Measurements from ENCODE around the gene TSC22D3. TPM values are rescaled to one million over a fixed set of nuclear protein-coding genes. Genes with fewer than 3 reads are reported as not detected.
A peak's percentile ranks its signal among the peaks of the same experiment; 100 is the strongest.

The TSC22D3 gene
- total RNA-seq, 1 donor from 2014 or later, result 212 TPM

DNA sequence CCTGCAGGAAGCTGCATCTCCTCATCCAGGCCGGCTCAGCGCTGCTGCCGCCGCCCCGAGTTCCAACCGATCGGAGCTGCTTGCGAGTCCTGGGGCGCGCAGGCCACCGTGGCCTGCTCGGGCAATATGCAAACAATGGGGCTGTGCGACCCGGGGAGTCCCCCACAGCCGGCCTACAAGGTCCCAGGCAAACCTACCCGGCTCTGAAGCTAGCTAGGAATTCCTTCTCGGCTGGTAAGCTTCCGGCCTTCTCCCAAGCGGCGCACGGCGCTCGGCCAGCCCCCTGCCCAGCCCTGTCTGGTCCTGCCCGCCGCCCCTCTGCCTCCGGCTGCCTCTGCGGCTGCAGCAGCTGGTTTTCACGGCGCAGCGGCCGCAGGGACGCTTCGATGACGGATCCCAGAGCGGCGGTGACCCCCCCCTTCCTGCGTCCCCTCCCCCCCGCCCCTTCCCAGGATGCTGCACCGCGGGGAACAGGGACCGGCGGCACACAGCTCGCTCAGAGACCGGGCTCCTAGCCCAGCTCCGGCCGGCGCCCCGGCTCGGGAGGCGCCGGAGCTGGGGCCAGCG lies 59.4 kb downstream of the TSC22D3 start:
- no peak for DNase-seq (ENCODE audit: extremely low spot score, unreplicated experiment)
- Mint-ChIP-seq H3K36me3 (ENCODE audit: unreplicated experiment) (peaks cover 16% of the 10 kb centered on the region), H3K27ac (ENCODE audit: unreplicated experiment) (peak overlapping the region; percentile 99), H3K4me1 (ENCODE audit: unreplicated experiment) (peaks cover 45% of the 10 kb centered on the region), H3K9me3 (ENCODE audit: unreplicated experiment) (no peaks in the 10 kb centered on the region), H3K27me3 (ENCODE audit: unreplicated experiment) (no peaks in the 10 kb centered on the region), H3K4me3 (ENCODE audit: unreplicated experiment) (peak overlapping the region; percentile 85)
- TF ChIP-seq, protein P1, sequence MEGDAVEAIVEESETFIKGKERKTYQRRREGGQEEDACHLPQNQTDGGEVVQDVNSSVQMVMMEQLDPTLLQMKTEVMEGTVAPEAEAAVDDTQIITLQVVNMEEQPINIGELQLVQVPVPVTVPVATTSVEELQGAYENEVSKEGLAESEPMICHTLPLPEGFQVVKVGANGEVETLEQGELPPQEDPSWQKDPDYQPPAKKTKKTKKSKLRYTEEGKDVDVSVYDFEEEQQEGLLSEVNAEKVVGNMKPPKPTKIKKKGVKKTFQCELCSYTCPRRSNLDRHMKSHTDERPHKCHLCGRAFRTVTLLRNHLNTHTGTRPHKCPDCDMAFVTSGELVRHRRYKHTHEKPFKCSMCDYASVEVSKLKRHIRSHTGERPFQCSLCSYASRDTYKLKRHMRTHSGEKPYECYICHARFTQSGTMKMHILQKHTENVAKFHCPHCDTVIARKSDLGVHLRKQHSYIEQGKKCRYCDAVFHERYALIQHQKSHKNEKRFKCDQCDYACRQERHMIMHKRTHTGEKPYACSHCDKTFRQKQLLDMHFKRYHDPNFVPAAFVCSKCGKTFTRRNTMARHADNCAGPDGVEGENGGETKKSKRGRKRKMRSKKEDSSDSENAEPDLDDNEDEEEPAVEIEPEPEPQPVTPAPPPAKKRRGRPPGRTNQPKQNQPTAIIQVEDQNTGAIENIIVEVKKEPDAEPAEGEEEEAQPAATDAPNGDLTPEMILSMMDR (IDR thresholded peaks at IDR 0.05), result no peak

DNA sequence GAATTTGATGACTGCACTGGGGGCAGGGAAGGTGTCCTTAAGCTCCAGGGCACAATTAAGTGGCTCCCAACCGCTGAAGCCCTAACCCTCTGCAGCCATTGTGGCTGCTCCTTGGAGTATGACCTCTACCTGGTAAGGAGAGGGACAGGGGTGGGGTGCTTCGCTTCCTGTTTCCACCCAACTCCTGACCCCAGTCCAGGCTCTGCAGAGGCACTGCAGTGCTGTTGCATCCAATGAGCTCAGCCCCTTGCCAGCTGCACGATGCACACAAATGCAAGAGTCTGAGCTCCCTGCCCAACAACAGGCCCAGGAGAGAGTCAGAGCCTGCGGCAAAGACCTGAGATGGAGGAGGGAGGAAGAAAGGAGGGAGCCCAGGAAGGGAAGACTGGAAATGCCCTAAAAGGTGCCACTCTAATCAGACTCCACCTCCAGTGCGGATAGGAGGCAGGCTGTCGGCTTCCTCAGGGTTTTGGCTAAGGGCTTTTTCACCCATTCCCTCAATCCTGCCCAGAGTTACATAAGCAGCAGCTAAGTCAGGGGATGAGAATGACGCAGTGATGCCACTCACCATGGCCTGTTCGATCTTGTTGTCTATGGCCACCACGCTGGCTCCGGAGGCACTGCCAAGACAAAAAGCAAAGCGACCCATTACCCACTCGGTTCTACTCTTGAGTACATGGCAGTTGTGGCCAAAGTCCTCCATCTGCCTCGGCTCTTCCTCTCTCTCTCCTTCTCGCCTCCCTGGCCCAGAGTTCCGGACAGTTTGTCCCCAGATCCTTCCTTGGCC lies 60.1 kb downstream of the TSC22D3 start:
- Mint-ChIP-seq H3K27me3 (ENCODE audit: unreplicated experiment) (no peaks in the 10 kb centered on the region), H3K27ac (ENCODE audit: unreplicated experiment) (peak overlapping the region; percentile 99), H3K9me3 (ENCODE audit: unreplicated experiment) (no peaks in the 10 kb centered on the region), H3K4me3 (ENCODE audit: unreplicated experiment) (peak overlapping the region; percentile 85), H3K36me3 (ENCODE audit: unreplicated experiment) (peaks cover 16% of the 10 kb centered on the region), H3K4me1 (ENCODE audit: unreplicated experiment) (peaks cover 50% of the 10 kb centered on the region)
- no peak for DNase-seq (ENCODE audit: extremely low spot score, unreplicated experiment)
- TF ChIP-seq, protein P1 (IDR thresholded peaks at IDR 0.05), result no peak

DNA sequence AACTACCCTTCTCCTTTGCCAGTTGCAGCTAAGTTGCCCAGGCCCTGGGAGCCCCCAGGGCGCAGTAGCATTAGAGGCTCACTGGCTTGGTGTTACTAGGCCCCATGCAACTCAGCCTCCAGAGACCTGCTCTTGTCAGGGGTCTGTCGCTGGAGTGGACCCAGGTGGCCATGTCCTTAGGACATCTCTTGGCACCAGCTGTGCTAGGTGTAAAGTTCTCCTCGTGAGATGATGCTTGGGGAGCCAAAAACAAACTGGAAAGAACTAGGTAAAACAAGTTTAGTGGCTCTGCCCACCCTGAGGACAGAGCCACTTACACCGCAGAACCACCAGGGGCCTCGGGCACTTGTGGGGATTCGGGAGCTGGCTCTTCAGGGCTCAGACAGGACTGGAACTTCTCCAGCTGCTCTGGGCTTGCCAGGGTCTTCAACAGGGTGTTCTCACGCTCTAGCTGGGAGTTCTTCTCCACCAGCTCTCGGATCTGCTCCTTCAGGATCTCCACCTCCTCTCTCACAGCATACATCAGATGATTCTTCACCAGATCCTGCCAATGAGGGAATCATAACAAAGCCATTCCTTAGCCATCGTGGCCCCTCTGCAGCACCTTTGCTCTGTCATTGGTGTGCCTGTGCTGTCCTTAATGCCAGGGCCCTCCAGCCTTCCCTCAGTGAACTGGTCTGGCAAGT lies 61.2 kb downstream of the TSC22D3 start:
- Mint-ChIP-seq H3K9me3 (ENCODE audit: unreplicated experiment) (no peaks in the 10 kb centered on the region), H3K4me1 (ENCODE audit: unreplicated experiment) (peaks cover 52% of the 10 kb centered on the region), H3K27me3 (ENCODE audit: unreplicated experiment) (no peaks in the 10 kb centered on the region), H3K27ac (ENCODE audit: unreplicated experiment) (peak overlapping the region; percentile 99), H3K36me3 (ENCODE audit: unreplicated experiment) (peaks cover 16% of the 10 kb centered on the region), H3K4me3 (ENCODE audit: unreplicated experiment) (peak overlapping the region; percentile 85)
- TF ChIP-seq, protein P1 (IDR thresholded peaks at IDR 0.05), result peak; percentile 19
- no peak for DNase-seq (ENCODE audit: extremely low spot score, unreplicated experiment)

DNA sequence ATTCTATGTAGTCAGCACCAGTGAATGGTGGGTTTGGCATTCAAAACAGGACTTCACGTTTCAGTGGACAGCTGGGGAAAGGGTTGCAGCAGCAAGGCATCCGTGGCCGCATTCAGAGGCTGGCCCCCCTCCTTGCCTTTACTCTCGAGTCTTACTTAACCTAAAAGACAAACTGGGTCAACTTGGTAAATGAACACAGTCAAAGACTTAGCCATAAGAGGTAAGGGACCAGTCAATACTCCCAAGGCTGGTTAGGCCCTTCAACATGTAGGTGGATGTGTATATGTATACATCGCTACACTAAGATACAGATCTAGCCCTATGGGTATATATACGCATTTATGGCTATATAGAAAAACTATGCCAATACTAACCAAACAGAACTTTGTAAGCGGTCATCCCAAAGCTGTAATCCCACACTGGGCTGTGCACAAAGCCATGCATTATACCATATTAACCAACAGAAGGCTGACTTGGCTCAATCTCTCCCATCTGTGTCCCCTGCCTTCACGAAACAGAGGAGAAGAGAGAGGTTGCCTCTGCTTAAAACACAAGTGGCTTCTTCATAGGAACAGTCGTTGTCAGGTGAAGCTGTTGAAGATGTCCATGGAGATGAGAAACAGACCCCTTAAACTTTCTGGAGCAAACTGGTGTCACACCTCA lies 61.9 kb downstream of the TSC22D3 start:
- no peak for DNase-seq (ENCODE audit: extremely low spot score, unreplicated experiment)
- TF ChIP-seq, protein P1 (IDR thresholded peaks at IDR 0.05), result no peak
- Mint-ChIP-seq H3K4me1 (ENCODE audit: unreplicated experiment) (peaks cover 52% of the 10 kb centered on the region), H3K36me3 (ENCODE audit: unreplicated experiment) (peaks cover 16% of the 10 kb centered on the region), H3K4me3 (ENCODE audit: unreplicated experiment) (no peak overlapping the region), H3K27me3 (ENCODE audit: unreplicated experiment) (no peaks in the 10 kb centered on the region), H3K9me3 (ENCODE audit: unreplicated experiment) (no peaks in the 10 kb centered on the region), H3K27ac (ENCODE audit: unreplicated experiment) (peak overlapping the region; percentile 99)

Measured in osteocyte (in vitro differentiated cells).